Right lobe of liver (tissue), 6 donors: ENCODE results near the gene KCNT1. TPM values are rescaled to one million over a fixed set of nuclear protein-coding genes. Genes with fewer than 3 reads are reported as not detected.
A peak's percentile ranks its signal among the peaks of the same experiment; 100 is the strongest.

Experiments
- ATAC-seq, 4 donors: fragments of 200-7000 bp; cut with Tn5 transposase; one replicate each; pipeline ENCODE4 v1.9.1; 2020; ENCODE audit warnings: mild to moderate bottlenecking in 4 of 4, moderate library complexity in 4 of 4
- DNase-seq, 3 donors: peaks; one replicate each; pipeline ENCODE4 v3.0.0-alpha.2; 2020
- H3K27ac ChIP-seq, 3 donors: fragments of 200-600 bp; one replicate each; pipeline ENCODE4 v1.8.0; 2022
- H3K27me3 ChIP-seq, 2 donors: fragments of 200-600 bp; one replicate each; pipeline ENCODE4 v1.8.0; 2022
- H3K36me3 ChIP-seq, 4 donors: fragments of 200-600 bp; sonication (generic) in 1 of 4; one replicate each; pipeline versions ENCODE4 v1.5.1 to v1.8.0; 2017 to 2022; ENCODE audit warnings: control low read depth in 1 of 4
- H3K4me1 ChIP-seq, 4 donors: fragments of 200-600 bp; sonication (generic) in 1 of 4; one replicate each; pipeline versions ENCODE4 v1.5.1 to v1.8.0; 2017 to 2022; ENCODE audit warnings: control low read depth in 1 of 4
- H3K4me3 ChIP-seq, 3 donors: fragments of 200-600 bp; one replicate each; pipeline ENCODE4 v1.8.0; 2022
- H3K9me3 ChIP-seq, 4 donors: fragments of 200-600 bp; sonication (generic) in 1 of 4; one replicate each; pipeline versions ENCODE4 v1.5.1 to v1.8.0; 2017 to 2022; ENCODE audit warnings: control low read depth in 1 of 4
- CTCF ChIP-seq, 4 donors: fragments of 200-600 bp in 3 of 4; fragments of 450-650 bp in 1 of 4; IDR thresholded peaks; one replicate each; pipeline versions ENCODE4 v1.5.1 to v1.8.0; 2016 to 2022; ENCODE audit warnings: antibody characterized with exemption in 4 of 4, mild to moderate bottlenecking in 2 of 4
- POLR2A ChIP-seq: fragments of 450-650 bp; IDR thresholded peaks from one replicate; pipeline ENCODE4 v1.6.1; 2017; ENCODE audit warnings: antibody characterized with exemption, mild to moderate bottlenecking
- WGBS: methylation state at CpG from one replicate; pipeline ENCODE4 v1.1.6; 2018; ENCODE audit warnings: low coverage, low lambda C conversion rate; ENCODE audit not compliant: insufficient coverage; ENCODE audit errors: missing lambda C conversion rate; 5-methylcytosine and 5-hydroxymethylcytosine counted together
- intact Hi-C, 2 donors: fragments of 100-400 bp; cut with DNase I; formaldehyde crosslinking; loops; one replicate each; pipeline versions ENCODE4 v1.11.2 to v1.14.1; 2022
- long read RNA-seq: library from polyadenylated mRNA; unstranded; transcript quantifications from one replicate; pipeline ENCODE4 v2.0.0, GENCODE V29; 2019
- total RNA-seq, 6 experiments: library from RNA; depleted of rRNA in 2 of 6; stranded (reverse); fragments of >200 nt in 2 of 6; fragmentation: NEBNext Ultra II Directional in 3 of 6; extraction: Animal tissue kit (Norgen Biotek cat#: 25700) in 3 of 6; gene quantifications; one replicate each; pipeline versions ENCODE4 v1.1.0 to v1.2.4, GENCODE V29; 2016 to 2023
- donor health status: DM: no; HTN: yes; CAD: no.
- donor health status: DM: no; HTN: no; CAD: no.
- donor health status: DM: no; HTN: no; CAD: no.
- donor health status: DM: no; HTN: yes; CAD: no.
- donor health status: DM: no; HTN: yes; CAD: no.

The KCNT1 gene
- not detected for total RNA-seq
- long read RNA-seq, result 0 reads

DNA sequence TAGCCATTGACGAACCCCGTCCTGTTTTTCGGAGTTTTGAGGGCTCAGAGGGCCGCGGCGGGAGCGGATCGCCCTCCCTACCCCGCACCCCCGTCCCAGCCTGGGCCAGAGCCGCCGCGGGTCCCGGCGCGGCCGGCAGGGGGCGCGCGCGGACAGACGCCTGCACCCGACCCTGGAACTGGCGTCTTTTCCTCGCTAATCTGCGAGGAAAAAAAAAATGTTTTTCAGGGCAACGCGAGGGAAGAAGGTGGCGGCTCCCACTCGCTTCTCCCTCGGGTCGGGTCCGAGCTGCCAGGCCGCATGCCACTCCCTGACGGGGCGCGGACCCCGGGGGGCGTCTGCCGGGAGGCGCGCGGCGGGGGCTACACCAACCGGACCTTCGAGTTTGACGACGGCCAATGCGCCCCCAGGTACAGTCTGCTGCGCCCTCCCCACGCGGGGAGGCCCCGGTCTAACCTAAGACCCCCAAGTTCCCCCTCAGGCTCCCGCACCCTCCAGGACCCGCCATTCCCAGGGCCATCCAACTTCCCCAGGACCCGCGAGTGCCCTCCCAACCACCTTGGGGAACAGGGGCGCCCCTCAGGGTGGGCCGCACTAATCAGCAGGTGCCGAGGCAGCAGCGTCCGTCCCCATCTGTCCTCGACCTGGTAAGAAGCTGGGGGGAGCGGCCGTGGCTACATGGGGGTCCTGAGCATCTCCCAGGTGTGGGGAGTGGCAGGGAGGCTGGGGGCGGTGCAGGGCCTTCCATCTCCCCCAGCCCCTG, at the start of gene KCNT1:
TSS of gene KCNT1 (plus strand) at position 227 of the 763 bp plus-strand sequence. CDS start at position 301, 74 bp downstream.
- intact Hi-C loops, result no loop called here
- peak; percentile 66 to 96 (median 84) for TF ChIP-seq CTCF (IDR thresholded peaks at IDR 0.05)
- no peak for TF ChIP-seq POLR2A
- Histone ChIP-seq H3K4me3 (no peak within 1 kb of the TSS), H3K4me1 (peaks cover 0 to 5% (median 0%) of the 10 kb centered on the region in 4 donors), H3K27ac (no peak within 1 kb of the TSS), H3K27me3 (peaks cover 0 to 9% of the 10 kb centered on the region in 2 donors), H3K9me3 (no peaks in the 10 kb centered on the region), H3K36me3 (no peaks in the 10 kb centered on the region)
- 4% methylated on average over 27 of the region's 66 CpGs for WGBS
- ATAC-seq, result peak; percentile 49 to 80 (median 64)
- DNase-seq, result peak in 1 of 3 donors; percentile 43

DNA sequence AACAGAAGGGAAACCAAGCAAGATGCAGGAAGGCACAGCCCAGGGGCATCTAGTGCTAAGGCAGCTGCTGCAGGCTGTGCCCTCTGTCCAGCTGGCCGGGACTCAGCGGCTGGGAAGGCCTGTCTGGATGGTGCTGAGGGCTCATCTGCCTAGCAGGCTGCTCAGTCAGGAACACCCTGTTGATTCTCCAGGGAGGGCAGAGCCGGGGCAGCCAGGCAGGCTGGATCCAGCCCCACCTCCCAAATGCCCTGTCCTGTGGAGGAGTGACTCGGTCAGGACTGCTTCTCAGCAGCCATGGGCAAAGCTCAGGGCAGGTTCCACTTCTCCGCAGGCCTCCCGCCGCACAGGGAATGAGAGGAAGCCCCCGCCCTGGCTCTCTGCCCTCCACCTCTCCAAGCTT, 46.7 kb upstream of the KCNT1 start:
- 17% methylated on average over 1 of the region's 8 CpGs for WGBS
- DNase-seq, result no peak
- intact Hi-C loops, result no loop called here
- Histone ChIP-seq H3K27ac (no peak overlapping the region), H3K9me3 (no peaks in the 10 kb centered on the region), H3K27me3 (no peaks in the 10 kb centered on the region), H3K36me3 (no peaks in the 10 kb centered on the region), H3K4me1 (no peaks in the 10 kb centered on the region), H3K4me3 (no peak overlapping the region)
- TF ChIP-seq POLR2A (no peak), CTCF (IDR thresholded peaks at IDR 0.05) (no peak)
- ATAC-seq, result peak in 1 of 4 donors; percentile 37

- no peak for DNase-seq
- H3K27me3 ChIP-seq, result no peaks in the 10 kb centered on the region
- H3K36me3 ChIP-seq, result no peaks in the 10 kb centered on the region
Observed at GRCh38 chr9:135657416-135657815, 44.6 kb upstream of the KCNT1 start.

GRCh38 chr9:135659252-135659651, 42.7 kb upstream of the KCNT1 start:
- H3K27ac ChIP-seq, result no peak overlapping the region
- 74% methylated on average over 11 of the region's 13 CpGs for WGBS
- intact Hi-C loops, result no loop called here

More at GRCh38 chr9:135657416-135657815, 44.6 kb upstream of the KCNT1 start:
- Histone ChIP-seq H3K27ac (no peak overlapping the region), H3K9me3 (no peaks in the 10 kb centered on the region), H3K4me3 (no peak overlapping the region), H3K4me1 (no peaks in the 10 kb centered on the region)
- 65% methylated on average over 10 of the region's 15 CpGs for WGBS
- intact Hi-C loops, result no loop called here
- no peak for ATAC-seq
- TF ChIP-seq POLR2A, result no peak
- TF ChIP-seq CTCF (IDR thresholded peaks at IDR 0.05), result no peak

More at GRCh38 chr9:135659252-135659651, 42.7 kb upstream of the KCNT1 start:
- ATAC-seq (no peak), DNase-seq (no peak)
- TF ChIP-seq CTCF (IDR thresholded peaks at IDR 0.05) (no peak), POLR2A (no peak)
- Histone ChIP-seq H3K4me3 (no peak overlapping the region), H3K27me3 (no peaks in the 10 kb centered on the region), H3K4me1 (no peaks in the 10 kb centered on the region), H3K36me3 (no peaks in the 10 kb centered on the region), H3K9me3 (no peaks in the 10 kb centered on the region)
